ENCODE data around the gene CCDC57.

DNA sequence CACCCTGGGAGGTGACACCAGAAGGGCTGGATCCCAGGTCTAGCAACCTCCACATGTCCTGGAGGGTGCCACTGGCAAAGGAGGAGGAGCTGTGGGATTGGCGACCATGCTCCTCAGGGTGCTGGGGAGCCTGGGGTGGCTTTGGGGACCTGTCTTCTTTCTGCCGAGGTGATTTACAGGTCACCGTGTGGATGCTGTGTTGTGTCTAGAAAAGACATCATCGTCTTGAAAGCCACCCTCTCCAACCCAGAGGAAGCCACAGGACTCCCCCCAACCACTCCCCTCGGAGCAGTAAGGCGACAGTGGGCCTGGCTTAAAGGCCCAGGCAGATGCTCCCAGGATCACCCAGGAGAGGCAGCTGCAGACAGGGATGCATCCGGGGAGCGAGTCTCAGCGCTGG lies 84.9 kb downstream of the CCDC57 start:
- TF ChIP-seq POLR2AphosphoS5 (IDR thresholded peaks at IDR 0.05) = no peak
- no peak for TF ChIP-seq POLR2A (IDR thresholded peaks at IDR 0.05)
- TF ChIP-seq, protein P1, sequence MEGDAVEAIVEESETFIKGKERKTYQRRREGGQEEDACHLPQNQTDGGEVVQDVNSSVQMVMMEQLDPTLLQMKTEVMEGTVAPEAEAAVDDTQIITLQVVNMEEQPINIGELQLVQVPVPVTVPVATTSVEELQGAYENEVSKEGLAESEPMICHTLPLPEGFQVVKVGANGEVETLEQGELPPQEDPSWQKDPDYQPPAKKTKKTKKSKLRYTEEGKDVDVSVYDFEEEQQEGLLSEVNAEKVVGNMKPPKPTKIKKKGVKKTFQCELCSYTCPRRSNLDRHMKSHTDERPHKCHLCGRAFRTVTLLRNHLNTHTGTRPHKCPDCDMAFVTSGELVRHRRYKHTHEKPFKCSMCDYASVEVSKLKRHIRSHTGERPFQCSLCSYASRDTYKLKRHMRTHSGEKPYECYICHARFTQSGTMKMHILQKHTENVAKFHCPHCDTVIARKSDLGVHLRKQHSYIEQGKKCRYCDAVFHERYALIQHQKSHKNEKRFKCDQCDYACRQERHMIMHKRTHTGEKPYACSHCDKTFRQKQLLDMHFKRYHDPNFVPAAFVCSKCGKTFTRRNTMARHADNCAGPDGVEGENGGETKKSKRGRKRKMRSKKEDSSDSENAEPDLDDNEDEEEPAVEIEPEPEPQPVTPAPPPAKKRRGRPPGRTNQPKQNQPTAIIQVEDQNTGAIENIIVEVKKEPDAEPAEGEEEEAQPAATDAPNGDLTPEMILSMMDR (IDR thresholded peaks at IDR 0.05 in 8 of 11, conservative IDR thresholded peaks at IDR 0.05 in 3 of 11) = no peak
